KMS-11 (cell line): ENCODE measurements around the gene ORAI1.
A peak's percentile ranks its signal among the peaks of the same experiment; 100 is the strongest.

Experiments
- H2AFZ ChIP-seq: fragments of 200-600 bp; sonication (generic); 2 replicates; pipeline ENCODE4 v1.6.1; 2016; ENCODE audit warnings: antibody characterized with exemption, mixed run types, low read depth
- H3K27ac ChIP-seq: fragments of 200-600 bp; sonication (generic); 2 replicates; pipeline ENCODE4 v1.6.1; 2016; ENCODE audit warnings: mild to moderate bottlenecking, mixed run types
- H3K27me3 ChIP-seq: fragments of 200-600 bp; sonication (generic); 2 replicates; pipeline ENCODE4 v1.6.1; 2017; ENCODE audit warnings: mild to moderate bottlenecking, low read depth, mixed run types, moderate library complexity; ENCODE audit not compliant: insufficient read depth
- H3K36me3 ChIP-seq: fragments of 200-600 bp; sonication (generic); 2 replicates; pipeline ENCODE4 v1.6.1; 2017; ENCODE audit warnings: mild to moderate bottlenecking, mixed run types; ENCODE audit not compliant: insufficient read depth
- H3K4me1 ChIP-seq: fragments of 200-600 bp; sonication (generic); 2 replicates; pipeline ENCODE4 v1.6.1; 2016; ENCODE audit warnings: mild to moderate bottlenecking, low read depth, mixed run types; ENCODE audit not compliant: poor library complexity, severe bottlenecking
- H3K4me2 ChIP-seq: fragments of 200-600 bp; sonication (generic); 2 replicates; pipeline ENCODE4 v1.7.0; 2016; ENCODE audit warnings: mild to moderate bottlenecking, mixed run types
- H3K4me3 ChIP-seq: fragments of 200-600 bp; sonication (generic); IDR thresholded peaks from 2 replicates; pipeline ENCODE4 v1.6.1; 2017; ENCODE audit warnings: low read depth, low read length, mixed read lengths; ENCODE audit not compliant: insufficient read depth
- H3K79me2 ChIP-seq: fragments of 200-600 bp; sonication (generic); 2 replicates; pipeline ENCODE4 v1.6.1; 2016; ENCODE audit warnings: low read depth, mixed run types; ENCODE audit not compliant: insufficient read depth
- H3K9ac ChIP-seq: fragments of 200-600 bp; sonication (generic); 2 replicates; pipeline ENCODE4 v1.6.1; 2016; ENCODE audit warnings: mild to moderate bottlenecking, mixed run types
- H4K20me1 ChIP-seq: fragments of 200-600 bp; sonication (generic); 2 replicates; pipeline ENCODE4 v1.6.1; 2016; ENCODE audit warnings: mild to moderate bottlenecking, mixed run types; ENCODE audit not compliant: insufficient read depth
- TF ChIP-seq, protein P1 (sequence below): fragments of 200-600 bp; sonication (generic); conservative IDR thresholded peaks from 2 replicates; pipeline ENCODE4 v1.6.1; 2017; ENCODE audit warnings: low read depth, mild to moderate bottlenecking, antibody characterized with exemption, low read length, moderate library complexity, mixed read lengths

ORAI1 gene

DNA sequence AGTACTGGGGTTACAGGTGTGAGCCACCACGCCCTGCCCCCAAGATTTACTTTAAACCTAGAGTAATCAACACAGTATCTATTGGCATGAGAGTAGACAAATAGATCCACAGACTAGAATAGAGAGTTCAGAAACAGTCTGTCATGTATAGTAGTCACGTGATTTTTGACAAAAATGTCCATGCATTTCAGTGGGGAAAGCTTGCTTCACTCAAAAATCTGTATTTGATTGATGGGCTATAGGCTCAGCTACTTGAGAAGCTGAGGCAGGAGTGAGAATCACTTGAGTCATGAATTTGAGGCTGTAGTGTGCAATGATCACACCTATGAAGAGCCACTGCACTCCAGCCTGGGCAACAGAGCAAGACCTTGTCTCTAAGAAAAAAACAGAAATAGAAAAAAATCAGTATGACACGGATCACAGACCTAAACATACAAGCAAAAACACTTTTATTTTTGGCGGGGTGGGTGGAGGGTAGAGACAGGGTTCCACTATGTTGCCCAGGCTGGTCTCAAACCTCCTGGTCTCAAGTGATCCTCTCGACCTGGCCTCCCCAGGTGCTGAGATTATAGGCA lies 7.6 kb upstream of the ORAI1 start:
- Histone ChIP-seq H3K4me2 (no peak overlapping the region), H3K79me2 (no peaks in the 10 kb centered on the region), H4K20me1 (no peaks in the 10 kb centered on the region), H2AFZ (no peak overlapping the region), H3K27me3 (no peaks in the 10 kb centered on the region), H3K4me3 (no peak overlapping the region), H3K36me3 (no peaks in the 10 kb centered on the region), H3K27ac (no peak overlapping the region), H3K9ac (no peak overlapping the region), H3K4me1 (peaks cover 7% of the 10 kb centered on the region)
- TF ChIP-seq, protein P1, sequence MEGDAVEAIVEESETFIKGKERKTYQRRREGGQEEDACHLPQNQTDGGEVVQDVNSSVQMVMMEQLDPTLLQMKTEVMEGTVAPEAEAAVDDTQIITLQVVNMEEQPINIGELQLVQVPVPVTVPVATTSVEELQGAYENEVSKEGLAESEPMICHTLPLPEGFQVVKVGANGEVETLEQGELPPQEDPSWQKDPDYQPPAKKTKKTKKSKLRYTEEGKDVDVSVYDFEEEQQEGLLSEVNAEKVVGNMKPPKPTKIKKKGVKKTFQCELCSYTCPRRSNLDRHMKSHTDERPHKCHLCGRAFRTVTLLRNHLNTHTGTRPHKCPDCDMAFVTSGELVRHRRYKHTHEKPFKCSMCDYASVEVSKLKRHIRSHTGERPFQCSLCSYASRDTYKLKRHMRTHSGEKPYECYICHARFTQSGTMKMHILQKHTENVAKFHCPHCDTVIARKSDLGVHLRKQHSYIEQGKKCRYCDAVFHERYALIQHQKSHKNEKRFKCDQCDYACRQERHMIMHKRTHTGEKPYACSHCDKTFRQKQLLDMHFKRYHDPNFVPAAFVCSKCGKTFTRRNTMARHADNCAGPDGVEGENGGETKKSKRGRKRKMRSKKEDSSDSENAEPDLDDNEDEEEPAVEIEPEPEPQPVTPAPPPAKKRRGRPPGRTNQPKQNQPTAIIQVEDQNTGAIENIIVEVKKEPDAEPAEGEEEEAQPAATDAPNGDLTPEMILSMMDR = no peak

DNA sequence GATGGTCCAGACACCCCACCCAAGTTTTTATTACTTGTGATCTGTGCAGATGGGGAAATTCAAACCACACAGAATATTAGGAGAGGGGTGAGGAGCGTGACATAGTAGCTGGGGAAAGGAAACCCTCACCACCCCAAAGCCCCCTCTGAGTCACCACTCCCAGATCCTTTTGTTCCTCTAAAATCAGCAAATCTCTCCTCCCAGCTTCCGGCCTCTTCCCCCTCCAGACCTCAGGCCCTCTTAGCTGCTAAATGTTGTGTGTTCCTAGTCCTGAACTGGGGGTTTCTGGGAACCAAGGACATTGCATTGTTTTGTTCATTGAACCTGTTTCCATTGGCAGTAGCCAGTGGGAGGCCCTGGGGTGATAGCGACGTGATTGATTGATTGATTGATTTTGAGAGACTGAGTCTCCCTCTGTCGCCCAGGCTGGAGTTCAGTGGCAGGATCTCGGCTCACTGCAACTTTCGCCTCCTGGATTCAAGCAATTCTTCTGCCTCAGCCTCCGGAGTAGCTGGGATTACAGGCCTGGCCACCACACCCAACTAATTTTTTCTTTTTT lies 5.9 kb upstream of the ORAI1 start:
- Histone ChIP-seq H3K79me2 (no peaks in the 10 kb centered on the region), H3K27ac (no peak overlapping the region), H3K4me3 (no peak overlapping the region), H3K4me1 (peaks cover 2% of the 10 kb centered on the region), H3K27me3 (no peaks in the 10 kb centered on the region), H4K20me1 (no peaks in the 10 kb centered on the region), H3K9ac (no peak overlapping the region), H3K4me2 (no peak overlapping the region), H2AFZ (no peak overlapping the region), H3K36me3 (no peaks in the 10 kb centered on the region)
- TF ChIP-seq, protein P1 = no peak

DNA sequence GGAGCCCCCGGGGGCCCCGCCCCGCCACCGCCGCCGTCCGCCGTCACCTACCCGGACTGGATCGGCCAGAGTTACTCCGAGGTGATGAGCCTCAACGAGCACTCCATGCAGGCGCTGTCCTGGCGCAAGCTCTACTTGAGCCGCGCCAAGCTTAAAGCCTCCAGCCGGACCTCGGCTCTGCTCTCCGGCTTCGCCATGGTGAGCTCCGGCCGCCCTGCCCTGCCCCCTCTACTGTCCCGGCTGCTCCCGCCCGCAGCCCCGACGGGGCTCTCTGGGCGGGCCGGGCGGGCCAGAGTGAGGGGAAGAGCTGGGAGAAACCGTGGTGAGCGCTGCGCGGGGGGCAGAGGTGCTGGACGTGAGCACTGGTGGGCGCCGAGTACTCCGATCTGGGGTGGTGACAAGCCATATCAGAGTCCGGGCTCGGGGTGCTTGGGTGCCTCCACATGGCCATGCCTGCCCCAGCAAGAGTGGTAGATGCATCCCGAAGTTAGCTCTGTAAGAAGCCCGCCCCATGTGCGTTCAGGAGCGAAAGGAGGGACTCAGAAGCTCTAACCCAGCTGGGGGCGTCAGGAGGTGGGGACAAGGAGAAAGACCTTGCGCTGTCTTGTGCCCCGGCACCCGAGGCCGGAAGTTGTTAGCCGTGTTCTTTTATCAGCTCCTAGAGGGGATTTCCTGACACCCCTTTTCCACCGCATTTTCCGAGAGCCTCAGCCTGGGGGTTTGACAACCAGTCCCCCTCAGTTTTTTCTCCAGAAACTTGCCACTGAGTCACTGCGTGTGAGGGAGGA lies 717 bp downstream of the ORAI1 start:
- peak overlapping the region; percentile 71 for H3K27ac ChIP-seq
- no peak overlapping the region for H3K4me3 ChIP-seq
- H3K9ac ChIP-seq = peak overlapping the region; percentile 75
- H3K4me2 ChIP-seq = peak overlapping the region; percentile 78
- H3K4me1 ChIP-seq = peaks cover 22% of the 10 kb centered on the region
- H3K27me3 ChIP-seq = no peaks in the 10 kb centered on the region
- H2AFZ ChIP-seq = peak overlapping the region; percentile 30
- no peaks in the 10 kb centered on the region; the same call in 1 of the 2 replicates for H3K79me2 ChIP-seq
- no peaks in the 10 kb centered on the region for H3K36me3 ChIP-seq
- no peaks in the 10 kb centered on the region for H4K20me1 ChIP-seq
- TF ChIP-seq, protein P1 = no peak

DNA sequence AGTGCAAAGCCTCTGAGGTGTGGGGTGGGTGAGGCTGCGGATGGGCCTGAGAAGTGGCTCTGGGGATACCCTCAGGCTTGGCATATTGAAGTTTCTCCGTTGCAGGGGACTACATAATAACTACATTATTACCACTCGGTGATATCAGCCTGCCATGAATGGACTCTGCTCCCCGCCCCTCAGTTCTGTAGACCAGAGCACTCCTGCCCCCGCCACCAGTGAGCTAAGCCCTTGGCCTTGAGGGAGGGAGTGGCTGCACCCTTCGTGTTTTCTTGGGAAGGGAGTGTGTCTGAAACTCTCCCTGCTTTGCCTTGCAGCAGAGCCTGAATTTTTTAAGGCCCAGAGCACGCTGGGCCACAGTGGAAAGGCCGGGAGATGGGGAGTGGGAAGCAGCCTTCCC lies 1.7 kb downstream of the ORAI1 start:
- TF ChIP-seq, protein P1 = no peak
- no peaks in the 10 kb centered on the region for H3K36me3 ChIP-seq
- H3K27ac ChIP-seq = peak overlapping the region; percentile 71; the same call in 1 of the 2 replicates
- H2AFZ ChIP-seq = no peak overlapping the region
- no peak overlapping the region for H3K4me3 ChIP-seq
- peaks cover 22% of the 10 kb centered on the region for H3K4me1 ChIP-seq
- H3K79me2 ChIP-seq = no peaks in the 10 kb centered on the region; the same call in 1 of the 2 replicates
- no peaks in the 10 kb centered on the region for H4K20me1 ChIP-seq
- H3K4me2 ChIP-seq = peak overlapping the region; percentile 78
- no peaks in the 10 kb centered on the region for H3K27me3 ChIP-seq
- peak overlapping the region; percentile 75; the same call in 1 of the 2 replicates for H3K9ac ChIP-seq
